ENCODE measurements around the gene DHCR7.

The DHCR7 gene

DNA sequence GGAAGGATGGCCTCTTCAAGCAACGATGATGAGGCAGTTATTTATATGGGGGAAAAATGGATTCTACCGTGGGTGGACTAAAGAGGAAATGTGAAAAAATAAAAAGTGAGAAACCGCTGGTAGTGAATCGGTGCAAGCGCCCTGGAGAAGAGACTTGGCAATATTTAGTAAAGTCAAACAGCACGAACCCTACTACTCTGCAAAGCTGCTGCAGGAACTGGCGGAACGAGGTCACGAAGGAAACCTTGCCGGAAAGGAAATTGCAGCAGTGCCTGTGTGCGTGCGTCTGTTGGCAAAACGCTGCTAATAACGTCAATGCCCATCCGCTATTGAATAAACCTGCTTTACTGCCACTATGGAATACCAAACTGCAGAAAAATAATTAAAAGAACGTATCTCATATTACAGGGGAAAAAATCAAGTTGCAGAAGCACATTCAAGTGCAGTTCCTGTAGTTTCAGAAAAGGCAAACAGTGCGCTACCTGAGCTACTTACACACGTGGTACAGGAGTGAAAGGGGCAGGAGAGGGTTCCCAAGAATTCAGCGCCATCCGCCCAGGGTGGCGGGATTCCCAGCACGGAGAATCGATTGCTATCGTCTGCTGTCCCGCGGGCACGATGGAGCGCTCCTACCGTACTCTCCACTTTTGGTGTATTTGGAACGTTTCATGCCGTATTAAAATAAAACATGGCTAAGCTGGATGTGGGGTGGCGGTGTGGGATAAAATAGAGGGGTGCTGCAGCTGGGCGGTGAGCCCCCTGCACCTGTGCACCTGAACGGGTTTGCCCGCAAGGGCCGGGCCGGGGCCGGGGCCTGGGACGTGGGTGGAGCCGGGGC is 4.2 kb upstream of the DHCR7 start:
- TF ChIP-seq, protein P1, sequence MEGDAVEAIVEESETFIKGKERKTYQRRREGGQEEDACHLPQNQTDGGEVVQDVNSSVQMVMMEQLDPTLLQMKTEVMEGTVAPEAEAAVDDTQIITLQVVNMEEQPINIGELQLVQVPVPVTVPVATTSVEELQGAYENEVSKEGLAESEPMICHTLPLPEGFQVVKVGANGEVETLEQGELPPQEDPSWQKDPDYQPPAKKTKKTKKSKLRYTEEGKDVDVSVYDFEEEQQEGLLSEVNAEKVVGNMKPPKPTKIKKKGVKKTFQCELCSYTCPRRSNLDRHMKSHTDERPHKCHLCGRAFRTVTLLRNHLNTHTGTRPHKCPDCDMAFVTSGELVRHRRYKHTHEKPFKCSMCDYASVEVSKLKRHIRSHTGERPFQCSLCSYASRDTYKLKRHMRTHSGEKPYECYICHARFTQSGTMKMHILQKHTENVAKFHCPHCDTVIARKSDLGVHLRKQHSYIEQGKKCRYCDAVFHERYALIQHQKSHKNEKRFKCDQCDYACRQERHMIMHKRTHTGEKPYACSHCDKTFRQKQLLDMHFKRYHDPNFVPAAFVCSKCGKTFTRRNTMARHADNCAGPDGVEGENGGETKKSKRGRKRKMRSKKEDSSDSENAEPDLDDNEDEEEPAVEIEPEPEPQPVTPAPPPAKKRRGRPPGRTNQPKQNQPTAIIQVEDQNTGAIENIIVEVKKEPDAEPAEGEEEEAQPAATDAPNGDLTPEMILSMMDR (IDR thresholded peaks at IDR 0.05; ENCODE audit: low read depth, low read length) = no peak
- peak overlapping the region; percentile 59 for H3K4me3 ChIP-seq (ENCODE audit: low read depth, low read length)
- peak; percentile 24 for DNase-seq (ENCODE audit: low read depth, low spot score)
- in situ Hi-C loops (cut with HindIII; ENCODE audit: low sequenced_read_pairs) = no loop called here

DNA sequence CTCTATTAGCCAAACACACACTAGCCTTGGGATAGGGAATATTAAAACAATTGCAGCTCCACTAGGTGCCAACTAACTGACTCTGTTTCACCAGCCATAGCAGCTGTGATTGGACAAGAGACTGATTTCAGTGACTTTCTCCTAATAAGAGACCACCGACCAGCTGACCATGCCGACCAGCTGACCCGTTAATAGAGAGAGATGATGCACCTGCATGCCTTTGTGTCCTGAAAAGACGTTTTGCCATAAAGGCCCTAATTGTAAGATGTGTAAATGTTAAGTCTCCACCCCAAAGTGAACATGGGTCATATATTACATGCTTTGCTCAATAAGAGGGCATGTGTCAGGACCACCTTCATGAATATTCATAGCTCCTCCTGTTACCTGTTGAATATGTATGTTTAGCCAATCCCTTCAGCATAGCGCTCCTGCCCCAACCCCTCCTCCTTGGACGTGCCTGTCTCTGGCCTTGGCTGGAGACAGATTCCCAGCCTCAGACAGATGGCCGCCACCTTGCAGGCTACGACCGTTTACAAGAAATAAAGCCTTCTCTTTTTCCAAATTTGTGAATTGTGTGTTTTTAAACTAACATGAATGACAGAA is 3.5 kb upstream of the DHCR7 start:
- H3K4me3 ChIP-seq (ENCODE audit: low read depth, low read length) = no peak overlapping the region
- TF ChIP-seq, protein P1 (IDR thresholded peaks at IDR 0.05; ENCODE audit: low read depth, low read length) = no peak
- in situ Hi-C loops (cut with HindIII; ENCODE audit: low sequenced_read_pairs) = no loop called here
- DNase-seq (ENCODE audit: low read depth, low spot score) = no peak

DNA sequence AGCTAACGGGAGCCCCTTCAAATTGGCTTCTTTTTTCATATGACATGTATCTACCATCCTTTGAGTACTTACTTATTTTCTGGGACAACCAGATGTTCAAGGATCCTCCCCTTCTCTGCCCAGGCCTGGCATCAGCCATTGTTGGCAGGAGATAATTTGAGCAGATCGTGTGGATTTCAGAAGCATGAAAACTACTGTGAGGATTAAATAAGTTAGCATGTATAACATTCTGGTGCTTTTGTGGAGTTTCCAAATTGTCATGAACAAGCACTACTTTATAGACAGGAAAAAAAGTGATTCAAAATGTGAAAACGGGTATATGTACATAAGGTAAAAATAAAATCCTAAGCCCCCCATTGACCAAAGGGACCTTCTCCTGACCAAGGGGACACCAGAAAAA is 2.7 kb upstream of the DHCR7 start:
- H3K4me3 ChIP-seq (ENCODE audit: low read depth, low read length) = no peak overlapping the region
- no peak for DNase-seq (ENCODE audit: low read depth, low spot score)
- TF ChIP-seq, protein P1 (IDR thresholded peaks at IDR 0.05; ENCODE audit: low read depth, low read length) = no peak
- in situ Hi-C loops (cut with HindIII; ENCODE audit: low sequenced_read_pairs) = no loop called here

DNA sequence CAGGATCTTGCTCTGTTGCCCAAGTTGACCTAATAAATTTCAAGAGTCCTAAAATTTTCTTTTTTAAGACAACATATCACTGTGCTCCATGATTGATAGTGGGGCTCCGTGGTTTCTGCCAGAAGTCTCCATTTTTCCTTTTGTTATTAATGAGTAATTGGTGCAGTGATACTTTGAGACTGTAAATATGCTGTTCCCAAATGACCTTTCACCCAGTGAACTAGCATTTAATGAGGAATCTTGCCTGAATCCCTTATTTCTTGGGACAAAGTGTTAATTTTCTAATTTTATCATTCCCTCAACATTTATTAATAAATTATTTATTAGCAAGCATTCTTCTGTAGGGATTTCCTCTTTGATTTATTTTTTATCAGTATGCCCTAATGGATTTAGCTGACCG is 2.3 kb upstream of the DHCR7 start:
- no peak for DNase-seq (ENCODE audit: low read depth, low spot score)
- in situ Hi-C loops (cut with HindIII; ENCODE audit: low sequenced_read_pairs) = no loop called here
- H3K4me3 ChIP-seq (ENCODE audit: low read depth, low read length) = no peak overlapping the region
- TF ChIP-seq, protein P1 (IDR thresholded peaks at IDR 0.05; ENCODE audit: low read depth, low read length) = no peak

DNA sequence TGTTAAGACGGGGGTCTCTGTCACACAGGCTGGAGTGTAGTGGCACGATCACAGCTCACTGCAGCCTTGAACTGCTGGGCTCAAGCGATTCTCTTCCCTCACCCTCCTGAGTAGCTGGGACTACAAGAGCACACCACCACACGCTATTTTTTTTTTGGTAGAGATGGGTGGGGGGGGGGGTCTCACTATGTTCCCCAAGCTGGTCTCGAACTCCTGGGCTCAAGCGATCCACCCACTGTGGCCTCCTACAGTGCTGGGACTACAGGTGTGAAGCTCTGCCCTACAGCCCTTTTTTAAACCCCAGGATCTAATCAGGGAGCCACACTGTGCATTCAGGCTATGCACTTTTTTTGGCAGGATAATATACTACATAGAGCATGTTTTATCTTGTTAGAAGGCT is 1.4 kb upstream of the DHCR7 start:
- peak overlapping the region; percentile 83 for H3K4me3 ChIP-seq (ENCODE audit: low read depth, low read length)
- TF ChIP-seq, protein P1 (IDR thresholded peaks at IDR 0.05; ENCODE audit: low read depth, low read length) = no peak
- in situ Hi-C loops (cut with HindIII; ENCODE audit: low sequenced_read_pairs) = no loop called here
- no peak for DNase-seq (ENCODE audit: low read depth, low spot score)

DNA sequence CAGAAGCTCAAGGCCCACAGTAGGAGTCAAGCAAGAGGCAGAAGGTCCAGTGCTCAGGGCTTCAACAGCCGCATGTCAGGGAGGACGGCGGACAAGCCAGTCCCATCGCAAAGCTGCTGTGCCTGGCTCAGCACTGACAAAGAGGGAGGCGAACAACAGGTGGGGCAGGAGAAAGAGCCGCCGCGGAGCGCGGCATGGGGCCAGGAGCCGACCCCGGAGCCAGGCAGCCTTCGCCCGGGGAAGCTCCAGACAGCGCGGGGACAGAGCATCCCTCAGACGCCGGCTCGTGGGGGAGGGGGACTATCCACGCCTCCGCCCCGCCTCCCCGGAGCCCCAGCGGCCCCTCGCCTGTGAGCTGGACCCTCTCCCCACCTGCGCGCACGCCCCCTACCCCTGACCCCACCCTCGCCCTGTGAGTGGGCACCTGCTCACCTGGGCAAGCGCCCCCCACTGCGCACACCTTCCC is 369 bp downstream of the DHCR7 start:
- in situ Hi-C loops (cut with HindIII; ENCODE audit: low sequenced_read_pairs) = no loop called here
- peak; percentile 6 for DNase-seq (ENCODE audit: low read depth, low spot score)
- peak overlapping the region; percentile 83 for H3K4me3 ChIP-seq (ENCODE audit: low read depth, low read length)
- TF ChIP-seq, protein P1 (IDR thresholded peaks at IDR 0.05; ENCODE audit: low read depth, low read length) = no peak

All from astrocyte of the spinal cord (primary cell).